Mucosa of gallbladder (tissue), 1 donor: ENCODE results near the gene NME3. TPM values are rescaled to one million over a fixed set of nuclear protein-coding genes. Genes with fewer than 3 reads are reported as not detected.

Experiments used
- DNase-seq: peaks from one replicate; pipeline ENCODE4 v3.0.0-alpha.2; 2020; ENCODE audit warnings: low spot score
- total RNA-seq: library from RNA; stranded (reverse); gene quantifications from one replicate; pipeline ENCODE4 v1.2.1, GENCODE V29; 2021
- donor health status: DM: no; HTN: no; CAD: no.

NME3 gene
- total RNA-seq, 1 donor from 2014 or later, result 129 TPM

GRCh38 chr16:1793578-1794220, 22.4 kb upstream of the NME3 start, which contains the start of gene IGFALS:
TSS of gene IGFALS (minus strand) at chr16:1793705. CDS start at chr16:1793652, 53 bp downstream.
- DNase-seq, result no peak

DNA sequence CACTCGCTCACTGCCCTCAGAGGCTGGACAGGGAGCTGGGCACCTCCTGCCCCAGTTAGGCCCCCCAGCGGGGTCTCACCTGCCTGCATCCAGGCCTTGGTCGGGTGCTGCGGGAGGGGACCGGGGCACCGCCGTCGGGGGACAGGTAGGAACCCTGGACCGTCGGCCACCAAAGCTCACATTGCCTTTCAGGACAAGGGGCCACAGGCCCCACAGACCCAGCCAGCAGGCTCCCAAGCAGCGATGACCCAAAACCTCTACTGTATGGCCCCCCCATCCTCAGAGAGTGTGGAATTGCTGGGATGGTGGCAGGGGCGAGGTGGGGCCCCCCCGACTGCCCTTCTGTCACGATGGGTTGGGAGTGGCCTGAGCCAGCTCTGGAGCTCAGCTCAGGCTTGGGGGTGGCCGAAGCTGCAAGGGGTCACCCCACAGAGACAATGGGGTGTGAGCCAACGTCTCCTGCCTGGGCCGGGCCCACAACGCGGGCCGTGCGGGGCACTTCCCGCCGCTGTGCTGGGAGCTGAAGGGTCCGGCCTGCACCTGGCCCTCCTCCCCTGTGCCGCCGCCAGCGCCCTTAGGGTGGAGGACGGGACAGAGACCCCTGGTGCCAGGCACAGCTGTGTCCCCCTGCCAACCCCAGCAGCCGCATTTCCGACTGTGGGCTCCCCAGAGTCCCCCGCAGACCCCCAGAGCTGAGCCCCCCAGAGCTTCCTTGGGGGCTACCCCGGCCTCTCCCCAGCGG, 21.7 kb upstream of the NME3 start:
- DNase-seq, result no peak

DNA sequence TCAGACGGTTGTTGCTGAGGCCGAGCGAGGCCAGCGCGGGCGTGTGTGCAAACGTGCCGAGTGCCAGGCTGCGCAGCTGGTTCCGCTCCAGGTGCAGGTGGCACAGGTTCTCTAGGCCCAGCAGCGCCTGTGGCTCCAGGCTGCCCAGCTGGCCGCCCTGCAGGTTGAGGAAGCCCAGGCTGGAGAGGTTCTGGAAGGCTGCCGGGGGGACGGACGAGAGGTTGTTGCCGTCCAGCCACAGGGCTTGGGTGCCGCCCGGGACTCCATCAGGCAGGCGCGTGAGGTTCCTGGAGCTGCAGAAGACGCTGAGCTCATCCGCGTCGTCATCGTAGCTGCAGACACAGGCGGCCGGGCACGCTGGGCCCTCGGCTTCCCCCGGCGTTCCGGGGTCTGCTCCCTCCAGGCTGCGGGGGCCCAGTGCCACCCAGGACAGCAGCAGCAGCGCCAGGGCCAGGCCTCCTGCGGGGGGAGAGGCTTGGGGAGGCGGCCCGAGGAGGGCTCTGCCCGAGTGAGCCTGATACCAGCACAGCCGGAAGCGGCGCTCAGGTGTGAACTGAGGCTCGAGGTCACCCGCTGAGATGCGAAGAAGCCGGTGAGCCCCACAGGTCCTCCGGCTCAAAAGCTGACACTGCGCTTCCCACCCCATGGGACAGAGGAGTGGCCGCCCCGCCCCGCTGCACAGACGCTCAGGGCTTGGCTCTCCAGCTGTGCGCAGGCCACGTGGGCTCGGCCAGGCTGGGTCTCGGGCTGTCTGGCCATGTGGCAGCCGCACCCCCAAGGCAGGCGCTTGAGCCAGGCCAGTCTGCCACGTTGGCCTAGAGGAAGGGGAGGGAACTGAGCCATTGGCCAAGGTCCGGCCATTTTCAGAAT, 20.8 kb upstream of the NME3 start:
- no peak for DNase-seq

DNA sequence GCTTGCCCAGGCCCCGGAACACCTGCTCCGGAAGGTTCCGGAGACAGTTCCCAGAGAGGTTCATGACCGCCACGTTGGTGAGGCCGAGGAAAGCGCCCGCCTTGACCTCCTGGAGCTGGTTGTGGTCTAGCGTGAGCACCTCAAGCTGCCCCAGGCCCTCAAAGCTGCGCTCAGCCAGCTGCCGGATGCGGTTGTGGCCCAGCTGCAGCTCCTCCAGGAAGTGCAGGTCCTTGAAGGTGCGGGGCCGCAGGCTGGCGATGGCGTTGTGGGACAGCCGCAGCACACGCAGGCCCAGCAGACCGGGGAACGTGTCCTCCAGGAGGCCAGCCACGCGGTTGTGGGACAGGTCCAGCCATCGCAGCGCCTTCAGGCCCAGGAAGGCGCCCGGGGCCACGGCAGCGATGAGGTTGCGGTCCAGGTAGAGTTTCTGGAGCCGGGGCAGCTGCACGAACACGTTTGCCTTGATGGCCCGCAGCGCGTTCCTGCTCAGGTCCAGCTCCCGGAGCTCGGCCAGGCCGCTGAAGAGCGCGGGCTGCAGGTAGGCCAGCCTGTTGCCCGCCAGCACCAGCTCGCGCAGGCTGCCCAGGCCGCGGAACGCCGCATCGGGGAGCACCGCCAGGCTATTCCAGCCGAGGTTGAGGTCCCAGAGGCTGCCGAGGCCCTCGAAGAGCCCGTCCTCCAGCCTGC, 20.1 kb upstream of the NME3 start:
- DNase-seq, result no peak

- no peak for DNase-seq
Measured at GRCh38 chr16:1790611-1791255, 19.4 kb upstream of the NME3 start.

GRCh38 chr16:1790261-1790610, 18.9 kb upstream of the NME3 start:
- no peak for DNase-seq

DNA sequence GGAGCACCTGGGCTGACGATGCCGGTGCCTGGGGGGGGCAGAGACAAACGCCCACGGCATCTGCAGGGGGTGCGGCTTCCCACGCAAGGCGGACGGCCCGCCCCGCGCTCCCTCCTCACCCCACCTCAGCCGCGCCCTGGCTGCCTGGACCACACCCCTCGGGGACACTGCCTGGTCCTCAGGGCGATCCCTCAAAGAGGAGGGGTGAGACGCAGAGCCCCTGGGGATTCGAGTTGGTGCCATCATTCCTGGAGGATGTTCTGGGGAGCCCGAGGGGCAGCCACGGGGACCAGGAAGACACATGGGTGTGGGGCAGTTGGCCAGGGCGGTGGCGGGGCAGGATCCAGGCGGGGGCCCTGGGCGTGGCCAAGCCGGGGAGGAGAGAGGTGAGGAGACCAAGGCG, 18.3 kb upstream of the NME3 start:
- no peak for DNase-seq

DNA sequence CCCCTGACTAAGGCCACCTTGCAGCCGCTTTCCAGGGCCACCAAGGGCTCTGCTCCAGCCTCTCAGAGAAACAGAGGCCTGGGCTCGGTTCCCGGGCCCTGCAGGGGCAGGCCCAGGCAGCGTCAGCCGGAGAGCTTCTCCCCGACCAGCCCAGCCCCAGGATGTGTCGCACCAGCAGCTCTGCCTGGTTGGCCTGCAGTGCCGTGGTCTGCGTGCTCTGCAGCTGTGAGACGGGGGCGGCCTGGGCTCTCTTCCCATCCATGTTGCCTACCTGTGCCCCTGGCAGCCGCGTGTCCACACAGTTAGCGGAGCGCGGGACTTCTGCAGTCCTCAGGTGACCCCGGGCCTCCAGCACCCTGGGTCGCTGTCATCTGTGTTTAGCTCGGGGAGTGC, 17.4 kb upstream of the NME3 start:
- no peak for DNase-seq

DNA sequence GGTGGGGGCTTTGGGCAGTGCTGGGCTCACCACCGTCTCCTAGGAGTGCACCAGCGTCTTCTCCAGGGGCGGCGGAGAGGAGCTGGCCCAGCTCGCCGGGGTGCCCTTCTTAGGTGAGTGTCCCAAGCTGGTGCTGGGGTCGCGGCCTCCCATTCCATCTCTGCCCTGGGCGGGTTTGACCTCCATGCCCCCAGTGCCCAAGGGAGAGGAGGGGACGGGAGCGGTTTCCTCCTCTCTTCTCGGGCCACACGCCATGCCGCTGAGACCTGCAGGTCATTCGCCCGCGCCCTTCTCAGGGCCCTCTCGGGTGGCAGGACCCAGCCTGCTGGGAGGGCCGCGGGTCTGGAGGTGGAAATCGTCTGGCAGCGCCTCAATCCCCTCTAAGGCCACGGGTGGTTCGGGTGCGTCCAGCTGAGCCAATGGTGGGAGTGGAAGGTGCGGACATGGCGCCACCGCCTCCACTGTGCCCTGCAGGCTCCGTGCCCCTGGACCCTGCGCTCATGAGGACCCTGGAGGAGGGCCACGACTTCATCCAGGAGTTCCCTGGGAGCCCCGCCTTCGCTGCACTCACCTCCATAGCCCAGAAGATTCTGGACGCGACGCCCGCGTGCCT, 16.9 kb upstream of the NME3 start:
- no peak for DNase-seq

GRCh38 chr16:1787322-1788094, 16.2 kb upstream of the NME3 start:
- no peak for DNase-seq

DNA sequence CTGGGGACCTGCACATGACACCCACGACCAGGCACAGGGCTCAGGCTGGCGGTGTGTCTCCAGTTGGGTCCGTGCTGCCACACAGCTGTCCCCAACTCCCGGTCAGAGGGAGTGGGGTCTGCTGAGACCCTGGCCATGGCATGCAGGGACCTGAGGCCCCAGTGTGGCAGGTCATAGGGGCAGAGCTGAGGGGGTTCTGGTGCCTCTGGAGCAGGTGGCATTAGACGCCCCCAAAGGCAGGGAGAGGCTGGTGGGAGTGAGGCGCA, 15.6 kb upstream of the NME3 start:
- DNase-seq, result no peak

DNA sequence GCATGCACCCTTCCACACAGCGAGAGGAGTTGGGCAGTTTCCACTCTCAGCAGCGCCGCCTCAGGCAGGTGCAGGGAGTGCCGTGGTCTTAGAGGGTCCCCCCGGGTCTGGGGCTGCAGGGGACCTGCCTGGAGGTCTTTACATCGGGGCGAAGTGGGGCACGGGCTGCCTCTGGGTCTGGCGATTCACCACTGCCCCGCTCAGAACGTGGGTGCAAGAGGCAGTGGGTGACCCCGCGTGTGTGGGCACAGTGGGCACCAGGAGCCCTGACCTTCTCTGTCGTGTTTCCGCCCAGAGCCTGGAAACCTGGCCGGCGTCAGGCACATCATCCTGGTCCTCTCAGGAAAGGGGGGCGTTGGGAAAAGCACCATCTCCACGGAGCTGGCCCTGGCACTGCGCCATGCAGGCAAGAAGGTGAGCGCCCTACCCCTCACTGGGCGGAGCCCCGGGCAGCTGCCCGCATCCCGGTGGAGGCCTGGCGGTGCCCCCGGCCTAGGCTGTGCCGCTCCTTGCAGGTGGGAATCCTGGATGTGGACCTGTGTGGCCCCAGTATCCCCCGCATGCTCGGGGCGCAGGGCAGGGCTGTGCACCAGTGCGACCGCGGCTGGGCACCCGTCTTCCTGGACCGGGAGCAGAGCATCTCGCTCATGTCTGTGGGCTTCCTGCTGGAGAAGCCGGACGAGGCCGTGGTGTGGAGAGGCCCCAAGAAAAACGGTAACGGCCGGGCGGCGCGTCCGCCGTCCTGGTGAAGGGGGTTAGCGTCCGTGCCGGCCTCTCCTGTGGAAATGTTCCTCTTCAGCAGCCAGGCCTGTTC, 15.1 kb upstream of the NME3 start:
- no peak for DNase-seq

- no peak for DNase-seq
Measured at GRCh38 chr16:1785846-1786170, 14.5 kb upstream of the NME3 start.

DNA sequence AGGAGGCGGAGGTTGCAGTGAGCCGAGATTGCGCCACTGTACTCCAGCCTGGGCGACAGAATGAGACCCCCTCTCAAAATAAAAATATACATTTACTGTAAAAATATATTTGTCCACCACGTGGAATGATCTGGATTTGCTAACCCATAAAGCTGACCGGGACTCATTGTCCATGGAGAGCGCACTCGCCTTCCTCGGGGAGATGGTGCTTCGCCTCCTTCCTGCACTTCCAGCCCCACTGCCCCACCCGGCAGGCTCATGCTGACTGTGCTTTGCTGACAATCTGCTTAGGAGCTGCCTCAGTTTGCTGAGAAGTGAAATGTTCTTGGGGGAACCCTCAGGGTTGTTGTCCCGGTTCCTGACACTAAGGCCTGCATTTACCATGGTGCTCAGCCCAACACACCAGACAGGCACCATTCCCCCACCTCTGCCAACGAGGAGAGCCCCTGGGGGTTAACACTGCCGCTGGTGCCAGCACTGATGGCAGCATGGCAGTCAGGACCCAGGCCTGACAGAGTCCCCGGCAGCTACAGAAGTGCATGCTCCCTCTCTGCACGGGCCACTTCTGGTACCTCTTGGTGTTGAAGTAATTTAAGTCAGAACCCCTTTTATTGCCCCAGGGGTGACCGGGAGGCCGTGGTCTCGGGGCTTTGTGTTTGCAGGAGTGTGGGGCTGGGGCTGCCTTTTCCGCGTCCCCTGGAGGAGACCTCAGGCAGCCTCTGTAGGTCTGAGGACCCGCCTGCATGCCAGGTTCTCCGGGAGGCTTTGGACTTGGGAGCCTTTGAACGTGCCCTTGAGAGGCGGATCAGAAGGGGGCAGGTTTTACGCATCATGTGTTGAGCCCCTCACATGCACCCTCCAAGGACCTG, 13.9 kb upstream of the NME3 start:
- no peak for DNase-seq

DNA sequence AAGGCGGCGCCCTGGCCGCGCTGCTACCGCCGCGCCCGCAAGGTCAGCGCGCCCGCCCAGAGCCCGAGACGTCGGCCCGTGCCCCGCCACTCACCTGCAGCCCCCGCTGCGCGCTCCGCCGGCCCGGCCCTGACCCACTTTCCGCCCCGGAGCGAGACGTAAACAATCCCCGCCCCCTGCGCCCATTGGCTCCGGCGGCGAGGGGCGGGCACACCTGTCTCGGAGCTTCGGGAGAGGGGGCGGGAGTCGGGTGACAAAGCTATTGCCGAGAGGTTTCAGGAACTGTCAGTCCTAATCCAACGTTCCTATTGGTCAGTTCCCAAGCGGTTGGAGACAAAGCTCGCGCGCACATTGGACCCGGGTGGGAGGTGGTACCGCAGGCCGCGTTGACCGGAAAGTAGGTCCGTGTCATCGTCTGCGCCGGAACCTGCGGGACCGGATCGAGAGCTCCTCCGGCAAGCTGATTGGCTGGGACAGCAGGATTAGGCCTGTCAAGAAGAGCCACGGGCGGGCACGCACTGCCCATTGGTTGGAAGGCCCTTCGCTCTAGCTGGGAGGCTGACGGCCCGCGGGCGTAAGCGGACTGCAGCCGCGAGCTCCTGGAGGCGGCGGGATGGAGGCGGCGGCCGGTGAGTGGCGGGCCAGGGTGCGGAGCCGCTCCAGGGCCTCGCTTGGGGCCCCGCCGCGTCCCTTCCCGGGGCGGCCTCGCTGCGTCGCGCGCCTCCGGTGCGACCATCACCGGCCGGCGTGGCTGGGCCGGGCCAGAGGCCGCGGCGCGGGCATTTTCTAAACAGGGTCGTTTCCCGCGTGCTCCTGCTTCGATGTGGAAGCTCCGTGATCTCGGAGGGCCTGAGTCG, 11.3 kb upstream of the NME3 start, which contains the start of the genes NUBP2 and SPSB3:
Gene NUBP2, plus strand, starts transcription at position 553 of the 857 bp plus-strand sequence. Its CDS starts 61 bp downstream, at position 614.
Gene SPSB3, minus strand, starts transcription at position 164 of the 857 bp plus-strand sequence. CDS start 1,088 bp downstream, outside the sequence.
- peak; percentile 100 for DNase-seq

DNA sequence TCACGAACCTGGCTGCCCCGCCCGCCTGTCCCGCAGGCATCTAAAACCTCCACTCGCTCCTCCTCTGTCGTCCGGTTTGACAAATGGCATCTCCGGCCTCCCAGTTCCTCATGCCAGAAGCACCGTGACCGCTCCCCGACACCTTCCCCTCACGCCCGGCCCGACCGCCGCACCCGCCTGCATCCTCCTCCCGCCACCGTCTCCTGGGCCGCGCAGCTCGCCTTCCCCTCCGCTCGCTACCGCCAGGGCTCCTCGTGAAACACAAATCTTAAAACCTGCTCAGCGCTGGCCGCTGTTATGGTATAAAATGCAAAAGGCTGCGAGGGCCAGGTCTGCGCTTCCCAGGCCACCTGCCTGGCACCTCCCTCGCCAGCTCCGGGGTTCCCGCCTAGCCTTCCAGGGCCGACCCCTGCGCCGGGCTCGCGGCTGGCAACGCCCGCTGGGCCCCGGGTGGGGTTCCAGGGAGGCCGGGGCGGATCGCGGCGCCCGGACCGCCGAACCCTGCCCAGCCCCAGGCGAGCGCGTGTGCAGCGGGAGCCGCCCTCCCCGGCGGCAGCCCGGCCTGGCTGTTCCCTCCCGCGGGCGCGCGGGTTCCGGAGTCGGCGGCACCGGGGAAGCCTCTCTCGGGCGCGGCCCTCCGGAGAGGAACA, 10.5 kb upstream of the NME3 start:
- DNase-seq, result no peak

GRCh38 chr16:1781254-1781653, 9.9 kb upstream of the NME3 start:
- no peak for DNase-seq
